HG03108 (cell line): ENCODE measurements around the gene ERCC1.
A peak's percentile ranks its signal among the peaks of the same experiment; 100 is the strongest.

Experiments used
- ATAC-seq: cut with Tn5 transposase; IDR thresholded peaks from one replicate; pipeline ENCODE4 v1.9.1; 2021; ENCODE audit warnings: moderate library complexity; ENCODE audit not compliant: unreplicated experiment

ERCC1 gene

DNA sequence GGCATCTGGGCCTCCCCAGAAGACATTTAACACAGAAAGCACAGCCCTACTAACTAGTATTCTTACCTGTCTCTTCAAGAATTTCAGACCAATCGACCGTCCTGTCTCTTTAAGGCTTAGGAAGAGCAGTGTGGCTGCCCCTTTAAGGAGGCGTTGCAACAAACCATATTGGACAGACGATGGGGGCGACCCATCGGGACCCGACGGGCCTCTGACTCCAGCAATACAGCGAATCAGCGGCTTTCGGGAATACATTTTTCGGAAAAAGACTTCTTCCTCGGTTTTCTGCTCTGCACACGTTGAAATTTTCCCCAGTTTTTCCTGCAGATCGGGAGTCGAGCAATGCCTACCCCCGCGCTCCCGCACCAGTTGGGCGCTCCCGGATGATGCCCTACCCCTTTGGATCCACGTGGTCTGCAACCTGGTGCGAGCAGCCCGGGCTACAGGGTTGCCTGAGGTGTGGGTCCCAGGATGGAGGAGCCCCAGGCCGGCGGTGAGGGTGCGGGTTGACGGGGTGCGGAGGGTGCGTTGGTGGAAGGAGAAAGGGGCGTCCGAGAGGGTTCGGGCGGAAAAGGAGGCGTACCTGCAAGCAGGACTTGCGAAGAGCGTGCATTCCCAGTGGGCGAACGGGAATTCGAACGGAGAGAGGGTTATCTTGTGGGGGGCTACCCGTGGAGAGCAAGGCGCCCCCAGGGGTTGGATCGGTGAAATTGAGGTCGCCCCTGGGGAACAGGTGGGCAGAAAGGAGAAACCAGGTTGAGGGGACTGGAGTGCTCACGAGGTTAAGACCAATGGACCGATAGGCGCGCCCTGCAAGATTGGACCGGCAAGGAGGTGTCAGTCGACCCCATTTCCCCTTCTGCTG lies 17.3 kb downstream of the ERCC1 start, which contains the start of gene POLR1G:
Gene POLR1G (plus strand): TSS at position 419 of the 865 bp plus-strand sequence. CDS start 53 bp downstream, at position 472.
- peak; percentile 58 for ATAC-seq

DNA sequence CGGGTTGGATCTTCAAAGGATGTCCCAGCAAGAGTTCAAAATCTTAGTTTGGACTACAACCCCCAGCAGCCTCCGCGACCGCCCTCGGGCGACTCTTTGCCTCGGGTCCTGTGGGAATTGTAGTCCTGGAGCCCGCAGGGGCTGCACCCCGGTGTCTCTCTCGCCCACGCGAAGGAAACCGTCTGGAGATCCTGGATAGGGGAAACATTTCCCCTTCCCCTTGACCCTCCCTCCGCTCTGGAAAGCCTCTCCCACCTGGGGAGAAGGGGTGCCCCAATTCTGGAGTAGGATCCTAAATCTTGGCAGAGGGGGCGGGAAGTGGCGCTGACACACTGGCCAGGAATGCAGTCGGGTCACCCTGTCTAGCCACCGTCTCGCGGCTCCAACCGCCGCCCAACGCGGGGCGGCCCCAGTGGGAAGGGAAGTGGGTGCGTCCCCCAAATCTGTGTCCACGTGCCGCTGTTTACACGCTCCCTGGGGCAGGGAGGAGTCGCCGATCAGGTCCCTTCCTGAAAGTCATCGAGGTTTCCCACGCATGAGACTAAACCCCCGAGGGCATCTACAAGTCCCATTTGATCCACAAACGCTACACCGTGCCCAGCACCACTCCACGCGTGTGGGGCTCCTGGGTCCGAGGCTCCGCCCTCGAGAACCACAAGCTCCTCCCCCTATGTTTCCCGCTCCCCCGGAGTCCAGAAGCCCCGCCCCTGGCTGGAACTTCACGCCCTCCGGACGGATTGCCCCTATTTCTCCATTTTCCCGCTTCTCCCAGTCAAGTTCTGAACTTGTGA lies 18.1 kb downstream of the ERCC1 start:
- peak; percentile 31 for ATAC-seq

DNA sequence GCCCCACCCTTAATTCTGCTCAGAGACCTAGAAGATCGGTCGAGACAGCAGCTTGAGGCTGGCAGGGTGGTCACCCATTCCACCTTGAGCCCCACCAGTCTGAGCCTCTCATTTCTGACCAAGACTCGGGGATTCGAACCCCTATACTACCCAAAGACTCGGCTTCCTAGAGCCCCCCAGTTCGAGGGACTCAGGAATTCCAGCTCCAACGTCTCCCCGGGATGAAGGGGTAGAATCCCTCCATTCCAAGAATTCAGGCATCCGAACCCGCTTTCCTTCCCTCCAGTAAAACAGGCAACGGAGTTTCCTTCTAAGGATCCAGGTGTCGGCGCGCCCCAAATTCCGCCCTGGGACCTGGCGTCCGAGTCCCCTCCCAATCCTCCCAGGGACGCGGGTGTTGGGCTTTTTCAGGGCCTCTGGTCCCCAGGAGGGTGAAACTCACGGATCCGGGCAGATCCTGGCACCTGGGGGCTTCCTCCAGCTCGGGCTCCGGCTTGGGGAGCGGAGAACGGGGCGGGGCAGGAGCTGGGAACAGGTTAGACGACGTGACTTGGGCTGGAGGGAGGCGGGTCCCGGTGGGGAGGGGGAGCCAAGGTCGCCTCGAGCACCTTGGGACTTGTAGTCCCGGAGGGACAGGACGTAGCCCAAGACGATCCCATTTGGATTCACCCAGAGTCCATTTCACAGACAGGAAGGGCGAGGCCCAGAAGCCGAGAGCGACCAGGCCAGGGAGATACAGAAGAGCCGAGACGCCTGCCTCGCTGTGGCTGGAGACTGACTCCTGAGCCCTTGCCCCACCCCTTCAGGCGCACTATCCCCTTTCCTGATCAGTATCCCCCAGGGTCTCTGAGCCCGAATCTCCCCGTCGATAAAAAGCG lies 18.9 kb downstream of the ERCC1 start, which contains the start of gene PPP1R13L:
Gene PPP1R13L (minus strand): TSS at position 513 of the 878 bp plus-strand sequence. CDS start 6,751 bp downstream, outside the sequence.
- peak; percentile 32 for ATAC-seq

DNA sequence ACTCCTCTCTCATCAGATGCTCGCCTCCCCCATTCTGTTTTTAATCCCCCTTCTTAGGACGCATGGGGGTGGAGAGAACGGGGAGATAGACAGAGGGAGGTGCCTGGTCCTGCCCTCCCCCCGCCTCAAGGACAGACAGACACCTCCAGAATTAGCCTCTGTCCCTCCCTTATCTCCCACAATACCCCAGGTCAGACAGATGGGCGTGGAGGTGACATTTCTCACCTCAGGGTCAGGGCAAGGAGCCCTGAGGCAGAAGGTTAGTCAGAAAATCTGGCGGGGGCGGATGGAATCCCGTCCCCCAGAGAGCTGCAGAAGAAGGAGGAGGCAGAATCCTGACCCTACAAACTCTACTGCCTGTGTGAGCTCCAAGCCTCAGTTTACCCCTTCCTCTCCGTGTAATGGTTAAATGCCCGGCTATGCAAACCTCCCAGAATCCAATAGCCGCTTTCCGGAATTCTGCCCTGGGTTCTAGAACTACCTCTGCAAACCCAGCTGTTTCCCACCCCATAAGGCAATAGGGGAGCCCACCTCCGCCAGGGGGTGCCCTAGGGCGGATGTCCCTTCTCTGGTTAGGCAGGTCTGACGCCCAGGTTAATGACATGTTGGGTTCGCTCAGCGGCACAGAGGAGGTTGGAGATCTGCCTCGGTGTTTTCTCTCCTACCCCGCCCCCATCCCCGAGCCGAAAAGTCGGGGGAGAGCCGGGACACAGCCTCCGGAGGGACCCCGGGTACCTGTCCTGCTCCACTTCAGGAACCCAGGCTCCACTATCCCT lies 19.7 kb downstream of the ERCC1 start:
- no peak for ATAC-seq

DNA sequence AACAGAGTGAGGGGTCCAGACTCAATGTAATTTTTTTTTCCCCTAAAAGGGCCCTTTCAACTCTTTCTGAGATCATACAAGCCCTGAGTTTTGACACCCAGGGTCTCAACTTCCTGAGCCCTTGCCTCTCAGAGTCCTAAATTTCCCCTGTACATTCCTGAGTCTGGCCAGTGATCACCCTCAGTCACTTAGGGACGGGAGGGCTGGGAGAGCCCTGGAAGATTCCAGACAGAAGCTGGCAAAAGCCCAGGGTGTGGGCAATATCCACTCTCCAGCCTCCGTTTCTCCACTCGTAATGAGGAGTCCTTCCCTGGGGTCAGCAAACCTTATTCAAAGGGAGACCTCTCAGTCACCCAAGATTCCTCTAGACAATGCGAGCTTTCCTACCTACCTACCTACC lies 20.4 kb downstream of the ERCC1 start:
- no peak for ATAC-seq

DNA sequence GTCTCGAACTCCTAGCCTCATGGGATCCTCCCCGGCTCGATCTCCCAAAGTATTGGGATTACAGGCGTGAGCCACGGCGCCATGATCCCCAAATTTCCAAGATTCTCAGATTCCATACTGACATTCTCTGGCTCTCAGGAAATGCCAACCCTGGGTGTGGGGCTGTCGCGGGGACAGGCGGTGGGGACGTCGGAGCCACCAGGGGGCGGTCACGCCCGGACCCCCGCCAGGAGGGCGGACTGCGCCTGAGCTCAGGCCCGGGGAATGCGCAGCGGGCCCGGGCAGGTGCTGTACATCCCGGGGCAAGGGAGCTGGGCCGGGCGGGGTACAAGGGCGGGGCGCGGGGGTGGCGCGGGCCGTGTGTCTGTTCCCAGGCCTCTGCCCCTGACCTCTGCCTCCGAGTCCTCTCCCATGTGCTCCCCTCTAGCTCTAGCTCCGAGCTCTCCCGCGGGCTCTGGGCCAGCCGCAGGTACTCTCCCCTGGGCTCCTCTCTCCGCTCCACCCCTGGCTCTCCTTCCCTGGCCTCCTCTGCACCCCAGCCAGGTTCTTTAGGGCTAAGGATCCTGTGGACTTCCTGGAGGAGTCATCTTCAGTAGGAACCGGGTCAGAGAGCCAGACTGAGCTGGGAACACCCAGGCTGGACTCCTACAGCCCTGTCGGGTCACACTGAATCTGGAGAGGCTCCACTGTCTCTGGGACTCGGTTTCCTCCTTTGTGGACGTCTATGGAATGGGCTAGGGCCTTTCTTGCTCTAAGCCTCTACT lies 21.2 kb downstream of the ERCC1 start:
- no peak for ATAC-seq

DNA sequence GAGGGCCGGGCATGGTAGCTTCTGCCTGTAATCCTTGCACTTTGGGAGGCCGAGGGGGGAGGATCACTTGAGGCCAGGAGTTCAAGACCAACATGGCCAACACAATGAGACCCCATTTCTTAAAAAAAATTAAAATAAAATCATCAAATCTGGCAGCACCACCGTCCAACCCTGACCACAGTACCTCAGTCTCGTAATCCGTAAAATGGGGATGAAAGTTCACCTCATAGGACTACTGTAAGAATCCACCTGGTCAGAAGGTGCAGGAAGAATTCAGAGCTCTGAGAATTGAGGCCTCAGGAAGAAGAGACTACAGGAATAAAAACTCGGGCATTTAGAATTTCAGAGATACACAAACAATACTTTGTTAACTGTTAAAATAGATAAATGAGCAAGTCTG lies 21.9 kb downstream of the ERCC1 start:
- no peak for ATAC-seq

DNA sequence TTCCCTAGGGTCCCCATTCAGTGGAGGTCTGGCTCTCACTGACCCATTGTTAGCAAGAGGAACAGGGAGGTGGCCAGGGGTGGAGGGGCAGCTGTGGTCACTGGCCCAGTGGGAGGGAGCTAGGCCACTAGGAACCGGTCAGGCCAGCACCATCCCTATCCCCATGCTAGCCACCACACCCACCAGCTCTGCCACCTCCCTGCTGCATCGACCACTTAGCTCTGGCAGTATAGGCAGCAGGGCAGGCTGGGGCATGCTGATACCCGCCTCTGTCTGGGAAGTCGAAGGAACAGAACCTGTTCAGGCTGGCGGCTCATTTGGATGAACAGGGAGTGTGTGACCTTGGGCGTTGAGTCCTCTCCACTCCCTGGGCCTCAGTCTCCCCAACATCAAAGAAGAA lies 23.5 kb downstream of the ERCC1 start:
- no peak for ATAC-seq

DNA sequence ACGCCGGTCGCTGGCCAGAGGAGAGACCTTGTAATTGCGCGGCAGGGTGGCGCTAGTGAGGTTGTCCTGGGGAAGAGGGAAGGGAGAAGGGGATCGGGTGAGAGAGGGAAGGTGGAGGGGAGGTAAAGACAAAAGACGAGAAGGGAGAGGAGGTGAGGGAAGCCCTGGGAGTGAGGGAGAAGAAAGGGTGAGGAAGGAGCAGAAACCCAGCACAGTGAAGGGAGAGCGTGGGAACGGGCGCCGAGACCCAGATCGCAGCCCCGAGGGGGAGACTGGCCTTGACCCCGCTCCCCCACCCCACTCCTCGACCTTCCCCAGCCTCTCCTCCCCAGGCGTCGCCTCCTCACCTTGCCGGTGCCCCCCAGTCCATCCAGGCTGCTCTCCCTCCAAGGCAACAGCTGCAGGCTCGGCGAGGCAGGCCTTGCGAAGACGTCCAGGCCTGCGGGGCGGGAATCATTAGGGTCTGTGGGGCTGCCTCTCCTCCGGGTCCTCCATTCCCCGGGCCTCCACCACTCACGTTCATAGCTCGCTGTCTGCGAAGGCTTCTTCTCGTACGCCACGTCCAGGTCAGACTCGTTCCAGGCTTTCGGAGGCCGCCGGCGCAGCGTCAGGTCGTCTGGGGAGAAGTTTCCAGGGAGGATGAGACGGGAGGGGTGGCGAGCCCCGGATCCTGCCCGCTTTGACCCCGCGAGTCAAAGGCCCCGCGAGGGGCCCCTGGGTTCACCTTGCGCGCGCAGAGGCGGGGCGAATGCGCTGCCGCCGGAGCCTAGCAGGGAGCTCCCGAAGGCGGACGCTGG lies 27.7 kb downstream of the ERCC1 start:
- no peak for ATAC-seq

DNA sequence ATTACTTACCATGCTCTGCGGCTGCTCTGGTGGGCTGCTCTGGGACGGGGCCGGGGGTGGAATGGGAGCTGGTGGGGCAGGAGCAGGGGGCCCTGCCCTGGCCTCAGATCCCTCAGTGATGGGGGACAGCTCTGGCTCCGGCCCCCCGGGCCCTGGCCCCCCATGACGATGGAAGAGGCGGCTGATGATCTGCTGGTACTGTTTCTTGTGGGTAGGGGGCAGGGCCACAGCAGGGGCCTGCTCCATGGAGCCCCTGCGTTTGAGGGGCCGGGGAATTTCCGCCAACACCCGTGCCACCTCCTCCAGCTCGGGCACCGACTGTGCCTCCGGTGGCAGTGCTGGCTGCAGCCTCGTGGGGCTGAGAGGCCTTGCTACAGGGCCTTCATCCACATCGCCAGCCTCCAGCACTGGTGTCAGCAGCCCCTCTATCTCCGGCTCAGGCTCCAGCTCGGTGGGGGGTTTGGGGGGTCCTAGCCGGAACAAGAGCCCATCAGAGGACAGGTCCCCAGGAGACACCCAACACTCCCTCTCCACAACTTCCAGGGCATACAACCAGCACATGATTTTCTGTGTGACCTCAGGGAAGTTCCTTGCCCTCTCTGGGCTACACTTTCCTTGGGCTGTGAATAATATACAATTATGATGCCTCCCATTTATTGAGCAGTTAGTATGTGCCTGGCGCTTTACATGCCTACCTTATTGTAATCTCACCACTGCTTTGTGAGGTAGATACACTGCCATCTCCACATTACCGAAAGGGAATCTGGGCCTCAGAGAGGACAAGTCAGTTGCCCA lies 31.6 kb downstream of the ERCC1 start:
- no peak for ATAC-seq

DNA sequence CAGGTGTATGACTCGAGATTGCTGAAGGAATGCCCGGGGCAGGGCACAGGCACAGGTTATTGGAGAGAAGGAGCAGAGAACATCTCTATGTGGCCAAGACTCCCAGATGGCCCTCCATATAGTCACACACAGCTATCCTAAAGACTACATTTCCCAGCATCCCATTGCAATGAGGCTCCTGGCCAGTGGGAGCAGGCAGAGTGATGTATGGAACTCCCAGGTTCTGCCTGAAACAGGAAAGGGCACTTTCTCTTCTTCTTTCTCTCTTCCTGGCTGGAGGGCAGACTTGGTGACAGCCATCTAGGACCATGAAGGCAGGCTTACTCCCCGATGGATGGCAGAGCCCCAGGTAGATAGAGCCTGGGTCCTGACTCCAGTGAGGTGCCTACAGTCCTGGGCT lies 32.4 kb downstream of the ERCC1 start:
- ATAC-seq: no peak

DNA sequence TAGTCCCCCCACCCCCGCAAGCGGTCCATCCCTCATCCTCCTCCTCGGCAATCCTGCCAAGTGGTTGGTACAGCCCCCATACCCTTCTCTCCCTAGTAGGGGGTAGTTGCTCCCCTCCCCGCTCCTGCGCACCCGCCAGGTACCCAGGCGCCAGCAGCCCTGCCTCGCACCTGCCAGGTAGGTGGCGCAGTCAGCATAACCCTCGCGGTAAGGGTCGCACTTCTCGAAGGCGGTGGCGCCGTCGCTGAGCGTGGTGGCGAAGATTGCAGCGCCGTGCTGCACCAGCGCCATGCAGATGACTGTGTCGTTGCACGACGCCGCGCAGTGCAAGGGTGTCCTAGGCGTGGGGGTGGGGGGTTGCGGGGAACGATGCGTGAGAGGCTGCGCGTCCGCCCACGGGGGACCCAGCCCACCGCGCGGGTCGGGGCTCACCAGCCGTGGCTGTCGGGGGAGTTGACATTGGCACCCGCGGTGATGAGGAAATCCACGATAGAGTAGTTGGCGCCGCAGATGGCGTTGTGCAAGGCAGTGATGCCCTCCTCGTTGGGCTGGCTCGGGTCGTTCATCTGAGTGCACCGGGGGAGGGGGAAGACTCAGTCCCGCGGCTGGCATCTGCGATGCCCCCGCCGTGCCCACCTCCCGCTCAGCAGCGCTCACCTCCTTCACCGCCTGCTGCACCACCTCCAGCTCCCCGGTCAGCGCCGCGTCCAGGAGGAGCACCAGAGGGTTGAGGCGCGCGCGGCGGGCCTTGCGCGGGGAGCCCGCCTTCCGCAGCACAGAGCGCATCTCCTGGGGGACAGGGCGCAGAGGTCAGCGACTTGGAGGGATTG lies 38.1 kb downstream of the ERCC1 start:
- no peak for ATAC-seq

DNA sequence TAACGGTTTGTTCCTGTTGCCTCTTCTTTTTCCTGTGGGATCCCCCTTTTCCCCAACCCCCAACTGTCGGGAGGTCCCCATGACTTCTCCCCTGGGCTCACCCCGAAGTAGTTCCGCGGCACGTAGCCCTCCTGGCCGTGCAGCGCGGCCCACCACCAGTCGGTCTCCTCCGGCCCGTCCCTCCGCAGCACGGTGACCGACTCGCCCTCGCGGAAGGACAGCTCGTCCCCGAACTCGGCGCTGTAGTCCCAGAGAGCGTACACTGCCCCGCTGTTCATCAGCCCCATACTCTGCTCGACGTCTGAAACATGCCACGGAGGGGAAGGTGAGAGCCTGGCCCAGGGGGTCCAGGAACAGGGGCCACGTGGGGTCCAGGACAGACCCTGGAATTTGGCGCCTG lies 41.3 kb downstream of the ERCC1 start:
- no peak for ATAC-seq

DNA sequence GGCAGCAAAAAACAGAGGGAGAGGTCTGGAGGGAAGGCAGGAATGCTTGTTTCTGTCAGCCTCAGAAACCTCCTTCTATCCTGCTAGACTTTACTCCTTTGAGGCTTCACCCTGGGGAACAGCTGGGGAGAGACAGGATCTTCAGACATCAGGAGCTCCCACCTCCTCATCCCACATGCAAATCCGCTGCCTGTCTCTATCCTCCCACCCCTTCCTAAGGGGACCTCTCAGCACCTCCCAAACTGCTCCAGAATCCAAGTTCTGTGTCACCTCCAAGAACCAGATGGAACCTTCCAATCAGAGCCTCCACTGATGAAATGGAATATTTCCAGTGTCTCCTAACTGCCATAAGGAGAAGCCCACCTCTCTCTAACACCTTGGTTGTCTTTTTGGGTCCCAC lies 43.6 kb downstream of the ERCC1 start:
- ATAC-seq: no peak

DNA sequence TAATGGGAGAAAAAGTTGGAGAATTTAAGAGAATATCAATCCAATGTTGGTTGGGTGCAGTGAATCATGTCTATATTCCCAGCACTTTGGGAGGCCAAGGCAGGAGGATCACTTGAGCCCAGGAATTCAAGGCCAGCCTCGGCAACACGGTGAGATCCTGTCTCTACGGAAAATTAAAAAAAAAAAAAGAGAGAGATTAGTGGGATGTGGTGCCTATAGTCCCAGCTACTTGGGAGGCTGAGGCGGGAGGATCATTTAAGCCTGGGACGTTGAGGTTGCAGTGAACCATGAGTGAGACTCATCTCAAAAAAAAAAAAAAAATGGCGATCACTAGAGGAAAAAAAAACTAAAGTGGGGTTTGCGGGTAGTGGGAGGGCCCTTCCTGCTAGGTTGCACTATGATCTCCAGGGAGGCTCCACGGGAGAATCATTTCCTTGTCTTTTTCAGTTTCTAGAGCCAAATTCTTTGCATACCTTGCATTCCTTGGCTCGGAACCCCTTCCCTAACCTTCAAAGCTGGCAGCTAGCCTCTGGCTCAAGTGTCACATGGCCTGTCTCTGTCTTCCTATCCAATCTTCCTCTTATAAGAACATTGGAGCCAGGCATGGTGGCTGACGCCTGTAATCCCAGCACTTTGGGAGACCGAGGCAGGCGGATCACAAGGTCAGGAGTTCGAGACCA lies 47.5 kb downstream of the ERCC1 start:
- no peak for ATAC-seq
